HepG2 (cell line): ENCODE measurements around the gene CNTROB. TPM values are rescaled to one million over a fixed set of nuclear protein-coding genes. Genes with fewer than 3 reads are reported as not detected.

Experiments used
- BHLHE40 ChIP-seq: IDR thresholded peaks from 2 replicates; pipeline ENCODE4 v1.6.1; 2011; ENCODE audit warnings: low read length, improper control_type of control experiment
- GATAD1 ChIP-seq: IDR thresholded peaks from 2 replicates; pipeline ENCODE4 v1.6.1; 2016; ENCODE audit warnings: missing genetic modification reagents, missing compliant biosample characterization
- HCFC1 ChIP-seq: fragments of 150-350 bp; IDR thresholded peaks from 2 replicates; pipeline ENCODE4 v1.6.1; 2014; ENCODE audit warnings: low read depth, low read length
- JUND ChIP-seq: sonication (generic); formaldehyde crosslinking; IDR thresholded peaks from 2 replicates; pipeline ENCODE4 v1.8.0; 2022; ENCODE audit warnings: mild to moderate bottlenecking, missing genetic modification reagents
- MED13 ChIP-seq: sonication (generic); formaldehyde crosslinking; IDR thresholded peaks from 2 replicates; pipeline ENCODE4 v1.5.0; 2020; ENCODE audit warnings: missing genetic modification reagents
- MLLT10 ChIP-seq: sonication (generic); formaldehyde crosslinking; IDR thresholded peaks from 2 replicates; pipeline ENCODE4 v1.4.0; 2020; ENCODE audit warnings: missing genetic modification reagents
- MNT ChIP-seq: fragments of 450-650 bp; IDR thresholded peaks from 2 replicates; pipeline ENCODE4 v1.6.1; 2016
- NCOA5 ChIP-seq: sonication (generic); formaldehyde crosslinking; IDR thresholded peaks from 2 replicates; pipeline ENCODE4 v1.4.0; 2020; ENCODE audit warnings: missing genetic modification reagents
- NPAS2 ChIP-seq: sonication (generic); formaldehyde crosslinking; IDR thresholded peaks from 2 replicates; pipeline ENCODE4 v1.8.0; 2022; ENCODE audit warnings: mild to moderate bottlenecking, missing genetic modification reagents, borderline replicate concordance
- PHF21A ChIP-seq: sonication (generic); formaldehyde crosslinking; IDR thresholded peaks from 2 replicates; pipeline ENCODE4 v1.5.0; 2020; ENCODE audit warnings: mild to moderate bottlenecking, missing genetic modification reagents
- RFX1 ChIP-seq: fragments of 450-650 bp; IDR thresholded peaks from 2 replicates; pipeline ENCODE4 v1.6.1; 2017
- STAT5B ChIP-seq: sonication (generic); formaldehyde crosslinking; IDR thresholded peaks from 2 replicates; pipeline ENCODE4 v1.4.0; 2020; ENCODE audit warnings: missing genetic modification reagents
- TOE1 ChIP-seq: sonication (generic); formaldehyde crosslinking; IDR thresholded peaks from 2 replicates; pipeline ENCODE4 v1.4.0; 2020; ENCODE audit warnings: mild to moderate bottlenecking, missing genetic modification reagents
- ZNF225 ChIP-seq: sonication (generic); formaldehyde crosslinking; IDR thresholded peaks from 2 replicates; pipeline ENCODE4 v1.4.0; 2020; ENCODE audit warnings: mild to moderate bottlenecking, missing genetic modification reagents
- ZNF446 ChIP-seq: sonication (generic); formaldehyde crosslinking; IDR thresholded peaks from 2 replicates; pipeline ENCODE4 v1.5.0; 2020; ENCODE audit warnings: mild to moderate bottlenecking, missing genetic modification reagents
- ZNF589 ChIP-seq: sonication (generic); formaldehyde crosslinking; conservative IDR thresholded peaks from 2 replicates; pipeline ENCODE4 v1.8.0; 2022; ENCODE audit warnings: mild to moderate bottlenecking, moderate library complexity, missing genetic modification reagents
- ZSCAN30 ChIP-seq: sonication (generic); formaldehyde crosslinking; IDR thresholded peaks from 2 replicates; pipeline ENCODE4 v1.5.0; 2020; ENCODE audit warnings: mild to moderate bottlenecking, missing genetic modification reagents
- ZSCAN31 ChIP-seq: sonication (generic); formaldehyde crosslinking; IDR thresholded peaks from 2 replicates; pipeline ENCODE4 v1.5.0; 2020; ENCODE audit warnings: low read depth, mild to moderate bottlenecking, missing genetic modification reagents
- polyA plus RNA-seq, 8 experiments: library from polyadenylated mRNA; depleted of rRNA in 3 of 8; stranded (reverse) in 7 of 8; unstranded in 1 of 8; fragments of >200 nt; fragmentation: Illumina TruSeq in 4 of 8; extraction: Trizol in 4 of 8; gene quantifications; 2 replicates each; pipeline versions ENCODE4 v1.2.1 to v1.2.3, GENCODE V29; 2011 to 2016; ENCODE audit warnings: low read depth in 4 of 8, missing spikeins in 1 of 8, mixed read lengths in 1 of 8; ENCODE audit not compliant: insufficient read depth in 1 of 8
- total RNA-seq, 5 experiments: library from RNA; depleted of rRNA; stranded (reverse); fragments of >200 nt; fragmentation: Illumina TruSeq; extraction: Trizol; gene quantifications; 2 replicates each; pipeline ENCODE4 v1.2.3, GENCODE V29; 2016; ENCODE audit warnings: low read depth in 1 of 5
- TF ChIP-seq, protein P1 (sequence below): sonication (generic); formaldehyde crosslinking; IDR thresholded peaks from 2 replicates; pipeline ENCODE4 v1.5.1; 2020; ENCODE audit warnings: mild to moderate bottlenecking, missing genetic modification reagents, borderline replicate concordance
- TF ChIP-seq, protein P2 (sequence below): sonication (generic); formaldehyde crosslinking; IDR thresholded peaks from 2 replicates; pipeline ENCODE4 v1.5.1; 2020; ENCODE audit warnings: missing genetic modification reagents, mild to moderate bottlenecking, borderline replicate concordance
- TF ChIP-seq, protein P3 (sequence below): sonication (generic); formaldehyde crosslinking; IDR thresholded peaks from 2 replicates; pipeline ENCODE4 v1.8.1; 2023; ENCODE audit warnings: mild to moderate bottlenecking, moderate library complexity, missing genetic modification reagents

CNTROB gene
- total and polyA plus RNA-seq, 2 of the 13 experiments (the other 11 are each of a cell fraction or from before 2014, with no cell fraction given), result 21.2 to 24.1 TPM

- TF ChIP-seq, protein P1, sequence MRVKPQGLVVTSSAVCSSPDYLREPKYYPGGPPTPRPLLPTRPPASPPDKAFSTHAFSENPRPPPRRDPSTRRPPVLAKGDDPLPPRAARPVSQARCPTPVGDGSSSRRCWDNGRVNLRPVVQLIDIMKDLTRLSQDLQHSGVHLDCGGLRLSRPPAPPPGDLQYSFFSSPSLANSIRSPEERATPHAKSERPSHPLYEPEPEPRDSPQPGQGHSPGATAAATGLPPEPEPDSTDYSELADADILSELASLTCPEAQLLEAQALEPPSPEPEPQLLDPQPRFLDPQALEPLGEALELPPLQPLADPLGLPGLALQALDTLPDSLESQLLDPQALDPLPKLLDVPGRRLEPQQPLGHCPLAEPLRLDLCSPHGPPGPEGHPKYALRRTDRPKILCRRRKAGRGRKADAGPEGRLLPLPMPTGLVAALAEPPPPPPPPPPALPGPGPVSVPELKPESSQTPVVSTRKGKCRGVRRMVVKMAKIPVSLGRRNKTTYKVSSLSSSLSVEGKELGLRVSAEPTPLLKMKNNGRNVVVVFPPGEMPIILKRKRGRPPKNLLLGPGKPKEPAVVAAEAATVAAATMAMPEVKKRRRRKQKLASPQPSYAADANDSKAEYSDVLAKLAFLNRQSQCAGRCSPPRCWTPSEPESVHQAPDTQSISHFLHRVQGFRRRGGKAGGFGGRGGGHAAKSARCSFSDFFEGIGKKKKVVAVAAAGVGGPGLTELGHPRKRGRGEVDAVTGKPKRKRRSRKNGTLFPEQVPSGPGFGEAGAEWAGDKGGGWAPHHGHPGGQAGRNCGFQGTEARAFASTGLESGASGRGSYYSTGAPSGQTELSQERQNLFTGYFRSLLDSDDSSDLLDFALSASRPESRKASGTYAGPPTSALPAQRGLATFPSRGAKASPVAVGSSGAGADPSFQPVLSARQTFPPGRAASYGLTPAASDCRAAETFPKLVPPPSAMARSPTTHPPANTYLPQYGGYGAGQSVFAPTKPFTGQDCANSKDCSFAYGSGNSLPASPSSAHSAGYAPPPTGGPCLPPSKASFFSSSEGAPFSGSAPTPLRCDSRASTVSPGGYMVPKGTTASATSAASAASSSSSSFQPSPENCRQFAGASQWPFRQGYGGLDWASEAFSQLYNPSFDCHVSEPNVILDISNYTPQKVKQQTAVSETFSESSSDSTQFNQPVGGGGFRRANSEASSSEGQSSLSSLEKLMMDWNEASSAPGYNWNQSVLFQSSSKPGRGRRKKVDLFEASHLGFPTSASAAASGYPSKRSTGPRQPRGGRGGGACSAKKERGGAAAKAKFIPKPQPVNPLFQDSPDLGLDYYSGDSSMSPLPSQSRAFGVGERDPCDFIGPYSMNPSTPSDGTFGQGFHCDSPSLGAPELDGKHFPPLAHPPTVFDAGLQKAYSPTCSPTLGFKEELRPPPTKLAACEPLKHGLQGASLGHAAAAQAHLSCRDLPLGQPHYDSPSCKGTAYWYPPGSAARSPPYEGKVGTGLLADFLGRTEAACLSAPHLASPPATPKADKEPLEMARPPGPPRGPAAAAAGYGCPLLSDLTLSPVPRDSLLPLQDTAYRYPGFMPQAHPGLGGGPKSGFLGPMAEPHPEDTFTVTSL, result no peak
- TF ChIP-seq ZSCAN31 (CRISPR knock-in tag) (peak; percentile 78), HCFC1 (no peak), MED13 (CRISPR knock-in tag) (no peak), ZNF225 (0 out of 2 replicates have a peak, but pooled peaks have one; percentile 76), TOE1 (CRISPR knock-in tag) (peak; percentile 71; the same call in 1 of the 2 replicates), ZNF446 (CRISPR knock-in tag) (no peak; the same call in 1 of the 2 replicates), BHLHE40 (peak; percentile 59), NPAS2 (CRISPR knock-in tag) (no peak), JUND (0 out of 2 replicates have a peak, but pooled peaks have one; percentile 31), NCOA5 (CRISPR knock-in tag) (no peak), PHF21A (CRISPR knock-in tag) (no peak), RFX1 (0 out of 2 replicates have a peak, but pooled peaks have one; percentile 16), ZSCAN30 (CRISPR knock-in tag) (no peak), MLLT10 (CRISPR knock-in tag) (no peak), MNT (no peak), GATAD1 (CRISPR knock-in tag) (no peak), ZNF589 (peak; percentile 70; the same call in 1 of the 2 replicates), STAT5B (peak; percentile 65; the same call in 1 of the 2 replicates)
- TF ChIP-seq, protein P2, sequence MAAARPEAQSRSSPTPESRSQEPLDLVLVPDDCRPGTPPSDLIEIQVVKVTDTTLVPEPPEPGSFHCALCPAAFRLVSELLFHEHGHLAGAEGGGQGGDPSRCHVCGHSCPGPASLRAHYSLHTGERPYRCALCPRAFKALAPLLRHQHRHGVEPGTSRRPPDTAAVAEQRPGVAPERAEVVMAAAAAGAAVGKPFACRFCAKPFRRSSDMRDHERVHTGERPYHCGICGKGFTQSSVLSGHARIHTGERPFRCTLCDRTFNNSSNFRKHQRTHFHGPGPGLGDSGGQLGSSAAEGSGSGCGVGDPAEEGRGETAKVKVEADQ, result no peak; the same call in 1 of the 2 replicates
- TF ChIP-seq, protein P3, sequence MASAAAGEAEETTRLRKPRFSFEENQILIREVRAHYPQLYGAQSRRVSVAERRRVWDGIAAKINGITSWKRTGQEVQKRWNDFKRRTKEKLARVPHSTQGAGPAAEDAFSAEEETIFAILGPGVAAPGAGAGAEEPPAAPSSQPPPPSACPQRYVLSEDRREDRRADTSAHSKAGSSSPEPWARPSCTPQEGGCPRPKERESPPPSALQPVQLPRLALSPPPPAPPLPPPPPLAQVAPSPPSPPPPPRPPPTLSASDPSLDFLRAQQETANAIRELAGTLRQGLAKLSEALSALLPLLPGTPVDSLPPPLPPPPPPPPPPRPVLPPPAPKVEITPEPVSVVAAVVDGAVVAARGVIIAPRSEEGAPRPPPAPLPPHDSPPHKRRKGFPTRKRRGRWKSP (CRISPR knock-in tag), result peak; percentile 77; the same call in 1 of the 2 replicates
These were observed 16.2 kb upstream of the CNTROB start, which contains the start of gene RNF227 (continued) for GRCh38 chr17:7915611-7916384.
